Cortex of kidney (tissue), 1 donor: ENCODE data around the gene CD6.
"Not testable (repeated sequence)": the region's sequence is repeated elsewhere in the genome, so short reads cannot be mapped to it uniquely, and the experiment has no call there.

ENCODE experiments used
- DNase-seq: peaks from one replicate; lab custom pipeline; 2025; lab: John Stamatoyannopoulos, UW

The CD6 gene

GRCh38 chr11:61053191-61053590 lies 81.7 kb downstream of the CD6 start:
- no peak for DNase-seq

GRCh38 chr11:61054513-61054912 lies 83.0 kb downstream of the CD6 start:
- DNase-seq, result no peak

- DNase-seq, result no peak
Measured at GRCh38 chr11:61054927-61055562, 83.6 kb downstream of the CD6 start.

GRCh38 chr11:61055776-61056175 lies 84.3 kb downstream of the CD6 start:
- no peak for DNase-seq

- DNase-seq, result no peak
Measured at GRCh38 chr11:61056571-61056970, 85.1 kb downstream of the CD6 start.

- no peak for DNase-seq
Measured at GRCh38 chr11:61056981-61057380, 85.5 kb downstream of the CD6 start.

GRCh38 chr11:61057615-61058014 lies 86.1 kb downstream of the CD6 start:
- DNase-seq, result no peak

- no peak for DNase-seq
Measured at GRCh38 chr11:61058583-61059259, 87.2 kb downstream of the CD6 start.

- no peak for DNase-seq
Measured at GRCh38 chr11:61059260-61059752, 87.8 kb downstream of the CD6 start.

GRCh38 chr11:61061081-61061826 lies 89.8 kb downstream of the CD6 start:
- DNase-seq, result no peak

GRCh38 chr11:61062181-61062930 lies 90.9 kb downstream of the CD6 start:
- DNase-seq, result no peak

- not testable (repeated sequence) for DNase-seq
Measured at GRCh38 chr11:61065236-61065635, 93.8 kb downstream of the CD6 start.

GRCh38 chr11:61065955-61066638 lies 94.6 kb downstream of the CD6 start:
- no peak for DNase-seq

GRCh38 chr11:61066645-61067044 lies 95.2 kb downstream of the CD6 start:
- no peak for DNase-seq

- DNase-seq, result no peak
Measured at GRCh38 chr11:61067782-61068446, 96.4 kb downstream of the CD6 start.

- DNase-seq, result no peak
Measured at GRCh38 chr11:61068581-61068980, 97.1 kb downstream of the CD6 start.

- DNase-seq, result no peak
Measured at GRCh38 chr11:61069427-61069826, 97.9 kb downstream of the CD6 start.
